SIG-M5 (cell line): ENCODE data around the gene SOX2.

Experiments used
- DNase-seq: peaks from one replicate; lab custom pipeline; 2025; lab: John Stamatoyannopoulos, UW

Gene SOX2

DNA sequence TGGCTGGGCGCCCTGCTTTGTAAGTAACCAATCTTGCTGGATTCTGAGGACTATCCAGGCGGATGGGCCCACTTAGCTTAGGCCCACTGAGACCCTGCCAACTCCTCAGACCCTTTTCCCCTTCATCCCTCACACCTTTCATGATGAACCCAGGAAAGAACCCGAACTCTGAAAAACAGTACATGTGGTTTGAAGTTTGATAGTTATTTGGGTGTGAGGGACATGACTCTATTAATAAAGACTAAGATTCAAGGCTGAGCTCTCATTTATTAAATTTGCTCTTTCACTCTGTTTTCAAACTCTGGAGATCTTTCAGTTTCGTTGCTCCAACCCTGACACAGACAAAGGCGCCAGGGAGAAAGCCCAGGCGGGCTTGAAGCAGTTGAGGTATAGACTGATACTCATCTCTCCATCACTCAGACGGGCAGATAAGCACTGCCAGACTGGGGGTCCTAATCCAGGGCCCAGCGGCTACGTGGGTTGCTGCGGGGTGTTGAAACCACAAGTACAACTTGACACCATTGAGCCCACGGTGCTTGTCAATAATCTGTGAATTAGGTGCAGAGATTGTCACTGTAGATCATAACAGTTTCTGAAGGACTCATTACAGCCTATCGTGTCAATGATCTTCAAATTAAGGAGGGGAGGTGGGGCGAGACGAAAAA, 7.2 kb upstream of the SOX2 start:
- no peak for DNase-seq

- no peak for DNase-seq
These were observed 6.6 kb upstream of the SOX2 start for GRCh38 chr3:181705086-181705480.

- DNase-seq: no peak
These were observed 3.7 kb upstream of the SOX2 start for GRCh38 chr3:181707980-181708379.

GRCh38 chr3:181709537-181710279, 2.0 kb upstream of the SOX2 start:
- DNase-seq: no peak

DNA sequence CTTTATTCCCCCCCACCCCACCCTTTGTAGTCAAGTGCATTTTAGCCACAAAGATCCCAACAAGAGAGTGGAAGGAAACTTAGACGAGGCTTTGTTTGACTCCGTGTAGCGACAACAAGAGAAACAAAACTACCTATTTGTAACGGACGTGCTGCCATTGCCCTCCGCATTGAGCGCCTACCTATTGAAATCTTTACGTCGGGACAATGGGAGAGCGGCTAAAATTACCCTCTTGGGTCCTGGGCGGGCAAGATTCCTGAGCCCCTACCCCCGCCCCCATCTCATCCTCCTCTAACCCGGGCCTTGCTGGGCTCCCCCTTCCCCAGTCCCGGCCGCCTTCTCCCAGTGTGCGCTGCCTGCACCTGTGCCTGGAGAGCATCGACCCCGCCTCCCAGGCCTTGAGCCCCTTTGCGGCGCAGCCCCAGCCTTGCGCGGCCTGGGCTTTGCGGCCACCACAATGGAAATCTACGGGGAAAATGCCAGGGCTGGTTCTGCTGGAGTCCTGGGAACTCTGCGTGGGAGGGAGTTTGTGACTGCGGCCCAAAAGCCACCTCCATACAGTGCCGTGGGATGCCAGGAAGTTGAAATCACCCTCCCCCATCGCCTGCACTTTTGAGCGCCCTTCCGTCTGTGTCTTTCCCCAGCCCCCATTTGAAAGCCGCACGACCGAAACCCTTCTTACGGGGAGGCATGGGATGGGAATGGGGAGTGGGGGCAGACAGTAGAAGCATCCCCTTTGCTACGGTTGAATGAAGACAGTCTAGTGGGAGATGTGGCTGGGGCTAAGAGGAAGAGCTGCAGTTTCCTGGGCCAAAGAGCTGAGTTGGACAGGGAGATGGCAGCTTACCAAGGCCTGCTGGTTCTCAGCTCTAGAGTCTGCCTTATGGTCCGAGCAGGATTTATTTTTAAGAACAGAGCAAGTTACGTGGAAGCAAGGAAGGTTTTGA, 1.1 kb upstream of the SOX2 start:
- DNase-seq: no peak

DNA sequence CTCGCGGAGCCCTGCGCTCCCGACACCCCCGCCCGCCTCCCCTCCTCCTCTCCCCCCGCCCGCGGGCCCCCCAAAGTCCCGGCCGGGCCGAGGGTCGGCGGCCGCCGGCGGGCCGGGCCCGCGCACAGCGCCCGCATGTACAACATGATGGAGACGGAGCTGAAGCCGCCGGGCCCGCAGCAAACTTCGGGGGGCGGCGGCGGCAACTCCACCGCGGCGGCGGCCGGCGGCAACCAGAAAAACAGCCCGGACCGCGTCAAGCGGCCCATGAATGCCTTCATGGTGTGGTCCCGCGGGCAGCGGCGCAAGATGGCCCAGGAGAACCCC, 464 bp downstream of the SOX2 start:
- no peak for DNase-seq

GRCh38 chr3:181712553-181713279, 991 bp downstream of the SOX2 start:
- DNase-seq: no peak

DNA sequence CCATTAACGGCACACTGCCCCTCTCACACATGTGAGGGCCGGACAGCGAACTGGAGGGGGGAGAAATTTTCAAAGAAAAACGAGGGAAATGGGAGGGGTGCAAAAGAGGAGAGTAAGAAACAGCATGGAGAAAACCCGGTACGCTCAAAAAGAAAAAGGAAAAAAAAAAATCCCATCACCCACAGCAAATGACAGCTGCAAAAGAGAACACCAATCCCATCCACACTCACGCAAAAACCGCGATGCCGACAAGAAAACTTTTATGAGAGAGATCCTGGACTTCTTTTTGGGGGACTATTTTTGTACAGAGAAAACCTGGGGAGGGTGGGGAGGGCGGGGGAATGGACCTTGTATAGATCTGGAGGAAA, 1.5 kb downstream of the SOX2 start:
- DNase-seq: no peak

- no peak for DNase-seq
These were observed 2.2 kb downstream of the SOX2 start for GRCh38 chr3:181713676-181714612.

DNA sequence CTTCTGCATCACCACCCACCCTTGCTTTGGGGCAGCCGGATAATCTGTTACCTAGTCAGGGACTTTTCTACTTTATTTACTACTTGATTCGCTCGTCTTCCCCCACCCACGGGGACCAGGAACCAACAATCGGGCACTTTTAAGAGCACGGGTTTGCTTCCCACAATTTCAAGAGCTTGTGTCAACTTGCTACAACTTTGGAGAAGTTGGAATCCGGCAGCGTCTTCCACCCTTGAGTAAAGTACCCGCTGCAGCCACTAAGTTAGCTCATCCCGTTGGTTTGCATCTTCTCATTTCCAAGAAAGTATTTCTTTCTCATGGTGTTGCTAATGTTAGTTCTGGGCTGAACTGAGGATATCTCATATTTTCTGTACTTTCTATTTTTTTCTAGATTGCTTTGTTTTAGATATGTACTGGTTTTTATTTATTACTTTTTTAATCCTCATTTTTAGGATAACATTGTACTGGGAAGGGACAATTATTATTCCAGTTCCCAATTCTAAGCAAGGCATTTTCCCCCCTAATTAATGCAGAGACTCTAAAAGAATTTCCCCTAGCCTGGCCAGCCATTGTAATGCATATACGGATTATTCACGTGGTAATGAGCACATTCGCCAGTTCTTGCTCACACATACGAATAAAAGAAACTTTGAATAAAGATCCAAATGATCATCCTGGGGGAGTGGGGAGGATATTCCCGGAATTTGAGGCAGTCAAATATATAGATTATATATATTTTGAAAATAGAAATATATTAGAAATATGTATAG, 4.0 kb downstream of the SOX2 start:
- no peak for DNase-seq

DNA sequence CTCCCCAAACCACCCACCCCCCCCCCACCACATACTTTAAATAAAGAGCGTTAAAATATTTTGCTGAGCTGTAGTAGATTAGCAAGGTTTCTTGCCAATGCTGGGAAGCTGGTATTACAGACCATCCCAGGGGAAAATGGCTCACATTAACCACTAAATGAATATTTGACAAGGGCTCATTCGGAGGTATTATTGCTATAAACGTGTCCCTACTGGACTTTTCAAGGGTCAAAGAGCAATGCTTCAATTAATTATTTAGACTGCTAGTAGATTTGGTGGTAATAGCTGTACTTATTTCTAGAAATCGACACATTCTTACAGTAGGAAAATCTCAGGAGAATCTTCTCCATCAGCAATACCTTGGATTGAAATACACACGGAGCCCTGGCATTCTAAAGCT, 5.2 kb downstream of the SOX2 start:
- DNase-seq: no peak

GRCh38 chr3:181717549-181718171, 5.9 kb downstream of the SOX2 start:
- no peak for DNase-seq

DNA sequence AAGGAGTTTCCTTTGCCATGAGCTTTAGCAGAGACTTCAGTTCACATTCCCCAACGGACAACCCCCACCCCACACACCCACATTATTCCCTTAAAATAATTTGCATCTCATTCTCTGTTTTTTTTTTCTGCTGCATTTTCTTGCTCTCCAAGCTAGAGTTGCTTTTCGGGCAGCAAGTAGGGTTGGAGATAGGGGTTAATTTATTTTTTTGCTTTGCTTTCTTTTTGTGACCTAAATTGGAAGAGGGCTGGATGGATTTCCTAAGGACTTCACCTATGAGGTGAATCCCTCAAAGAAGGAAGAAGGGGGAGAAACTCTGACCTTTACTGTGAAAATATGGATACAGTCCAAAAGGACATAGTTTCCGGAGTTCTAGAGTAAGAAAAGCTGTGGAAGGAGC, 6.6 kb downstream of the SOX2 start:
- DNase-seq: no peak

DNA sequence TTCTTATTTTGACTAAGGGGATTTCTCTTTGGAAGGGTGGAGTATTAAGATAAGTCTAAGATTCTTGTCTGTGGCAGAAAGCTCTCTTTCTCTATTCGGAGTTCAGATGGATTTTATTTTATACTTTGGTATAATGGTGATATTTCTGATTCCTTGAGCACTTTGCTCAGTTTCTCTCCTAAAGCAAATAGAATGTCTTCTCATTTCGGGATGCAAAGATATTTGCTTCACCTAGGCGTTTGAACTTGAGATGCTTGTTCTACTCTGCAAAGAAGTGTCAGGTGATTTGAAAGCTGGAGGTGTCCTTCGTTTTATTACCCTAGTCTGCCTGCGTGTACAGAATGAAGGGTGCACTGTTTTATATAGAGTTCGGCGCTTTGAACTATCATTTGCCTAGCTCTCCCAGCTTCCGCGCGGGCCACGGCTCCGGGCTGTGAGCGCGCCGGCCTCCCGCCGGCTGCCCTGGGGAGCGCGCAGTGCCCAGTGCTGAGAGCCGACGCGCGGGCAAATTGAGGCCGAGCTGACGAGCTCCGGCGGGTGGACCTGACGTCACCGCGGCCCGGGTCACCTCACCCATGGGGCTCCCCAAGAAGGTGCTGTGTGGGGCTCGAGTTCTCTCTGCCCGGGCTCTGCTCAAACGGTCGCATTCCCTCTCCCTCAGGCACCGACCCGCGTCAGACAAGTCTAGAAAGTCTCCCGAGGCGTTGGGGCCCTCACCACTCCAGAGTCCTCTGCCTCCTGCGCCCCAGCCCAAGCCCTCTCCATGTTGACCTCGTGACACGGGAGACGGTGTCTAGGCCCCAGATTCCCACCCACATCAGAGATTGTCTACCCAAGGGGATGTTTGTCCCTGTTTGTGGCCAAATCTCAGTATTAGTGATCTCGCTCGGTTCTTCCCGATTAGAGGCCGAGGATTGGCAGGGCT, 7.5 kb downstream of the SOX2 start:
- DNase-seq: no peak

- no peak for DNase-seq
These were observed 8.4 kb downstream of the SOX2 start for GRCh38 chr3:181719991-181720680.

DNA sequence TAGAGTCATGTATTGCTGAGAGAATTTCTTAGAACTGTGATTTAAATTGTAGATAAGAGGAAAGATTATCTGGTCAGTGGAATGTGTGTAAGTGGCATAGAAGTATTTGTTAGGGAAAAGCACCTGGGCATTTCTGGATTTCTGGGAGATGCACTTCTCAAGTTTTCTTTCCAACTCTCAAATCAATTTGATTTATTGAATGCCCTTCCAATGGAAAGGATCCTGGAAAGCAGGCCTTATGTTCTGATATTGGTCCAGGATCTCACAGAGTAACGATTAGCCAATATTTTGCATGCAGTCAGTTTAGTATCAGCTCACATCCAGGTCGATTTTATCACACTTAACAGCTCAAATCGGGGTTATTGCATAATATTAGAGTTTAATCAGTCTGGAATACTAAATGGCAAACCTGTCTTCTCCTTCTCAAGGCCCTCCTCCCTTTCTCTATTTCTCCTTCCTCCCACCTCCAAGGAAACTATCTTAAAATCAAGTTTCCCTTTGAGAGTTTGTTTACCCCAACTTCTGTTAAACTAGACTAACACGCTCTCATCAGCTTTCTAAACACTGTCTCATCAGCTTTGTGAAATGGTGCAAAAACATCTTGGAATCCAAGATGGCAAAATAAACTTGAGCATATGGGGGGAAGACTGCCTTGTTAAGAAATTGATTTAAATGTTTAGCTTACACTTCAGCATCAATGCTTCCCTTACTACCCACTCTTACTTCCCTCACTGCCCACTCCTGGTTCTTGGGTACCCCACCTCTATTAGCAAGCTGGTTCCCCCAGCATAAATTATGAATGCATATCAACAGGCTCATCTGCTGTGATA, 9.5 kb downstream of the SOX2 start:
- no peak for DNase-seq

- DNase-seq: no peak
These were observed 10.4 kb downstream of the SOX2 start for GRCh38 chr3:181722156-181722555.
